ENCODE data around the gene PPFIA1. TPM values are rescaled to one million over a fixed set of nuclear protein-coding genes. Genes with fewer than 3 reads are reported as not detected.

Gene PPFIA1
- total RNA-seq, 1 experiment from 2014 or later: 75.1 TPM

DNA sequence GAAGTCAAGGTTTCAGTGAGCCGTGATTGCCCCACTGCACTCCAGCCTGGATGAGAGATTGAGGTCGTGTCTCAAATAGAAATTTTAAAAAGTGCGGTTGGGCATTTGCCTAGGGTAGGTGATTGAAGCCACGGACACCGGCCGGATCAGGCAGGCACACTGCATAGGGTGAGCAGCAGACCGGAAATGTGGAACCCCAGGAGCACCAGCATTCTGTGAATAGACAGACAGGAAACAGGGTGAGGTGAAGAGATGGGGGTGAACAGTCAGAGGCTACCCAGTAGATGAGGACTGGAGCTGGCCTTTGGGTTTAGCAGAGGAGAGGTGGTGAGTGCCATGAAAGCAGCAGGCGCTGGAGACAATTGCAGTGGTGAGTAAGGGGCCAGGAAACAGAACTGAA lies 43.5 kb downstream of the PPFIA1 start:
- no peaks in the 10 kb centered on the region for H3K9me3 Mint-ChIP-seq

DNA sequence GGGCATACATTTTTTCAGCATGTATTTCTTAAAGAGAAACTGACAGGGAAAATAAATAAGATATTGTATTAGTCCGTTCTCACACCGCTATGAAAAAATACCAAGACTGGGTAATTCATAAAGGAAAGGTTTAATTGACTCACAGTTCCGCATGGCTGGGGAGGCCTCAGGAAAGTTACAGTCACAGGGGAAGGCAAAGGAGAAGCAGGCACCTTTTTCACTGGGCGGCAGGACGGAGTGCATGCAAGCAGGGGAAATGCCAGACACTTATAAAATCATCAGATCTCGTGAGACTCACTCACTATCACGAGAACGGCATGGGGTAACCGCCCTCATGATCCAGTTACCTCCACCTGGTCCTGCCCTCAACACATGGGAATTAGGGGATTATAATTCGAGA lies 44.2 kb downstream of the PPFIA1 start:
- Mint-ChIP-seq H3K27ac (peak overlapping the region; percentile 73), H3K36me3 (peaks cover 13% of the 10 kb centered on the region), H3K4me3 (no peak overlapping the region), H3K9me3 (no peaks in the 10 kb centered on the region), H3K4me1 (peaks cover 46% of the 10 kb centered on the region), H3K27me3 (ENCODE audit: low read depth) (no peaks in the 10 kb centered on the region)
- CTCF ChIA-PET: no interaction called here
- TF ChIP-seq GABPB1 (CRISPR knock-in tag; IDR thresholded peaks at IDR 0.05) (no peak), GTF2I (CRISPR knock-in tag; conservative IDR thresholded peaks at IDR 0.05) (no peak), OVOL2 (CRISPR knock-in tag; IDR thresholded peaks at IDR 0.05; ENCODE audit: borderline replicate concordance) (no peak), FOXK1 (CRISPR knock-in tag; IDR thresholded peaks at IDR 0.05) (no peak)
- TF ChIP-seq, protein P1, sequence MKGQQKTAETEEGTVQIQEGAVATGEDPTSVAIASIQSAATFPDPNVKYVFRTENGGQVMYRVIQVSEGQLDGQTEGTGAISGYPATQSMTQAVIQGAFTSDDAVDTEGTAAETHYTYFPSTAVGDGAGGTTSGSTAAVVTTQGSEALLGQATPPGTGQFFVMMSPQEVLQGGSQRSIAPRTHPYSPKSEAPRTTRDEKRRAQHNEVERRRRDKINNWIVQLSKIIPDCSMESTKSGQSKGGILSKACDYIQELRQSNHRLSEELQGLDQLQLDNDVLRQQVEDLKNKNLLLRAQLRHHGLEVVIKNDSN (CRISPR knock-in tag; IDR thresholded peaks at IDR 0.05): no peak
- TF ChIP-seq, protein P2, sequence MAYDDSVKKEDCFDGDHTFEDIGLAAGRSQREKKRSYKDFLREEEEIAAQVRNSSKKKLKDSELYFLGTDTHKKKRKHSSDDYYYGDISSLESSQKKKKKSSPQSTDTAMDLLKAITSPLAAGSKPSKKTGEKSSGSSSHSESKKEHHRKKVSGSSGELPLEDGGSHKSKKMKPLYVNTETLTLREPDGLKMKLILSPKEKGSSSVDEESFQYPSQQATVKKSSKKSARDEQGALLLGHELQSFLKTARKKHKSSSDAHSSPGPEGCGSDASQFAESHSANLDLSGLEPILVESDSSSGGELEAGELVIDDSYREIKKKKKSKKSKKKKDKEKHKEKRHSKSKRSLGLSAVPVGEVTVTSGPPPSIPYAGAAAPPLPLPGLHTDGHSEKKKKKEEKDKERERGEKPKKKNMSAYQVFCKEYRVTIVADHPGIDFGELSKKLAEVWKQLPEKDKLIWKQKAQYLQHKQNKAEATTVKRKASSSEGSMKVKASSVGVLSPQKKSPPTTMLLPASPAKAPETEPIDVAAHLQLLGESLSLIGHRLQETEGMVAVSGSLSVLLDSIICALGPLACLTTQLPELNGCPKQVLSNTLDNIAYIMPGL (CRISPR knock-in tag; IDR thresholded peaks at IDR 0.05): no peak
- no peak for DNase-seq (ENCODE audit: low spot score)
- POLR2A ChIA-PET: no interaction called here
- ATAC-seq: no peak

More for the DNA sequence above, 43.5 kb downstream of the PPFIA1 start:
- TF ChIP-seq, protein P3, sequence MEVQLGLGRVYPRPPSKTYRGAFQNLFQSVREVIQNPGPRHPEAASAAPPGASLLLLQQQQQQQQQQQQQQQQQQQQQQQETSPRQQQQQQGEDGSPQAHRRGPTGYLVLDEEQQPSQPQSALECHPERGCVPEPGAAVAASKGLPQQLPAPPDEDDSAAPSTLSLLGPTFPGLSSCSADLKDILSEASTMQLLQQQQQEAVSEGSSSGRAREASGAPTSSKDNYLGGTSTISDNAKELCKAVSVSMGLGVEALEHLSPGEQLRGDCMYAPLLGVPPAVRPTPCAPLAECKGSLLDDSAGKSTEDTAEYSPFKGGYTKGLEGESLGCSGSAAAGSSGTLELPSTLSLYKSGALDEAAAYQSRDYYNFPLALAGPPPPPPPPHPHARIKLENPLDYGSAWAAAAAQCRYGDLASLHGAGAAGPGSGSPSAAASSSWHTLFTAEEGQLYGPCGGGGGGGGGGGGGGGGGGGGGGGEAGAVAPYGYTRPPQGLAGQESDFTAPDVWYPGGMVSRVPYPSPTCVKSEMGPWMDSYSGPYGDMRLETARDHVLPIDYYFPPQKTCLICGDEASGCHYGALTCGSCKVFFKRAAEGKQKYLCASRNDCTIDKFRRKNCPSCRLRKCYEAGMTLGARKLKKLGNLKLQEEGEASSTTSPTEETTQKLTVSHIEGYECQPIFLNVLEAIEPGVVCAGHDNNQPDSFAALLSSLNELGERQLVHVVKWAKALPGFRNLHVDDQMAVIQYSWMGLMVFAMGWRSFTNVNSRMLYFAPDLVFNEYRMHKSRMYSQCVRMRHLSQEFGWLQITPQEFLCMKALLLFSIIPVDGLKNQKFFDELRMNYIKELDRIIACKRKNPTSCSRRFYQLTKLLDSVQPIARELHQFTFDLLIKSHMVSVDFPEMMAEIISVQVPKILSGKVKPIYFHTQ (CRISPR knock-in tag; IDR thresholded peaks at IDR 0.05): no peak
- TF ChIP-seq ZNF671 (CRISPR knock-in tag; IDR thresholded peaks at IDR 0.05) (no peak), SP1 (CRISPR knock-in tag; conservative IDR thresholded peaks at IDR 0.05) (no peak), ATF1 (CRISPR knock-in tag; IDR thresholded peaks at IDR 0.05) (no peak), IRF2 (CRISPR knock-in tag; IDR thresholded peaks at IDR 0.05; ENCODE audit: borderline replicate concordance, low read depth) (no peak), ZNF317 (CRISPR knock-in tag; IDR thresholded peaks at IDR 0.05; ENCODE audit: borderline replicate concordance, low read depth) (no peak), ZNF219 (CRISPR knock-in tag; IDR thresholded peaks at IDR 0.05; ENCODE audit: borderline replicate concordance) (no peak), NR1H2 (CRISPR knock-in tag; IDR thresholded peaks at IDR 0.05) (no peak), KAT7 (CRISPR knock-in tag; IDR thresholded peaks at IDR 0.05; ENCODE audit: borderline replicate concordance) (no peak)
- TF ChIP-seq, protein P4, sequence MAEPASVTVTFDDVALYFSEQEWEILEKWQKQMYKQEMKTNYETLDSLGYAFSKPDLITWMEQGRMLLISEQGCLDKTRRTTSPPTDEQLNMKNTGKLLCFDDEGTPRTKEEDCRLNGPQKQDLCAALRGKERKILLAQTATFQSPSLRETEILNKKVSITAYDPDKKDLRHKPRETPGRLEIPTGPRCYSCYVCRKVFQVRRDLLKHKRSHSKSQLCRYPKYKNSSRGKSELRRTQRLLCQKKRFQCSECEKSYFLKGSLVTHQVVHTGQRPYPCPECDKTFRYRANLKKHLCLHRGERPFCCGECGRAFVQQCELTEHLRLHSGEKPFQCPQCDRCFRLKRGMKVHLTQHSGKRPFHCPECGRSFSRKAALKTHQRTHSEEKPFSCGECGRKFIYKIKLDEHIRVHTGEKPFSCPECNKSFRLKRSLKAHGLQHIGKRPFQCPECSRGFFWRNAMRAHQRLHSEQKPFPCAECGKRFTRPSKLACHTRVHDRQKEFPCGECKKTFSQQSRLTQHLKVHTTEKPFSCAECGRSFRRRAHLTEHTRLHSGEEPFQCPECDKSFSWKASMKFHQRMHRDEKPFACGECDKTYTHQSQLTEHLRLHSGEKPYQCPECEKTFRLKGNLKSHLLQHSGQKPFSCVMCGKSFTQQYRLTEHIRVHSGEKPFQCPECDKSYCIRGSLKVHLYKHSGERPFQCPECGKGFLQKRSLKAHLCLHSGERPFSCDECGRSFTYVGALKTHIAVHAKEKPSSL (CRISPR knock-in tag; conservative IDR thresholded peaks at IDR 0.05): no peak
- TF ChIP-seq, protein P5, sequence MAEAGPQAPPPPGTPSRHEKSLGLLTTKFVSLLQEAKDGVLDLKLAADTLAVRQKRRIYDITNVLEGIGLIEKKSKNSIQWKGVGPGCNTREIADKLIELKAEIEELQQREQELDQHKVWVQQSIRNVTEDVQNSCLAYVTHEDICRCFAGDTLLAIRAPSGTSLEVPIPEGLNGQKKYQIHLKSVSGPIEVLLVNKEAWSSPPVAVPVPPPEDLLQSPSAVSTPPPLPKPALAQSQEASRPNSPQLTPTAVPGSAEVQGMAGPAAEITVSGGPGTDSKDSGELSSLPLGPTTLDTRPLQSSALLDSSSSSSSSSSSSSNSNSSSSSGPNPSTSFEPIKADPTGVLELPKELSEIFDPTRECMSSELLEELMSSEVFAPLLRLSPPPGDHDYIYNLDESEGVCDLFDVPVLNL (CRISPR knock-in tag; IDR thresholded peaks at IDR 0.05; ENCODE audit: borderline replicate concordance, low read depth): no peak
- peak overlapping the region; percentile 94 for H3K27ac Mint-ChIP-seq
- H3K4me3 Mint-ChIP-seq: no peak overlapping the region; the same call in 1 of the 2 replicates
- peaks cover 14% of the 10 kb centered on the region for H3K36me3 Mint-ChIP-seq
- H3K27me3 Mint-ChIP-seq (ENCODE audit: low read depth): no peaks in the 10 kb centered on the region
- ChIA-PET POLR2A (no interaction called here), CTCF (interaction anchor here (0.6 kb wide), 1 partner anchor 17 kb away, joined by 4 read pairs; no protein-coding TSS in a partner anchor)
- H3K4me1 Mint-ChIP-seq: peaks cover 48% of the 10 kb centered on the region
- DNase-seq (ENCODE audit: low spot score) (no peak), ATAC-seq (peak; percentile 32)

Data from WTC11 (cell line).